Transverse colon (tissue), 4 donors: Measurements from ENCODE around the gene ITGA7. TPM values are rescaled to one million over a fixed set of nuclear protein-coding genes. Genes with fewer than 3 reads are reported as not detected.

ENCODE experiments used
- DNase-seq: peaks from one replicate; pipeline ENCODE4 v3.0.0-alpha.2; 2019
- H3K27ac ChIP-seq, 4 donors: fragments of 200-600 bp; sonication (generic); 2 replicates each; pipeline ENCODE4 v1.5.1; 2016 to 2018; ENCODE audit warnings: inconsistent platforms in 4 of 4
- H3K27me3 ChIP-seq: fragments of 200-600 bp; sonication (generic); 2 replicates; pipeline ENCODE4 v1.5.1; 2017; ENCODE audit warnings: inconsistent platforms
- H3K36me3 ChIP-seq, 4 donors: fragments of 200-600 bp; sonication (generic); 2 replicates each; pipeline ENCODE4 v1.5.1; 2017 to 2019; ENCODE audit warnings: inconsistent platforms in 4 of 4
- H3K4me1 ChIP-seq, 4 donors: fragments of 200-600 bp; sonication (generic); 2 replicates each; pipeline ENCODE4 v1.5.1; 2017 to 2020; ENCODE audit warnings: inconsistent platforms in 4 of 4
- H3K4me3 ChIP-seq, 4 donors: fragments of 200-600 bp; sonication (generic); 1 replicate in 1 of 4; 2 replicates in 3 of 4; pipeline versions ENCODE4 v1.5.1 to v1.6.1; 2017 to 2019; ENCODE audit warnings: inconsistent platforms in 4 of 4
- H3K9me3 ChIP-seq, 2 donors: fragments of 200-600 bp; sonication (generic); 2 replicates each; pipeline ENCODE4 v1.5.1; 2017 to 2019; ENCODE audit warnings: inconsistent platforms in 2 of 2
- EP300 ChIP-seq: sonication (generic); formaldehyde crosslinking; IDR thresholded peaks from one replicate; pipeline ENCODE4 v1.6.1; 2017; ENCODE audit warnings: antibody characterized with exemption, low read depth
- POLR2A ChIP-seq: fragments of 450-650 bp; IDR thresholded peaks from one replicate; pipeline ENCODE4 v1.6.1; 2016; ENCODE audit warnings: antibody characterized with exemption, mild to moderate bottlenecking, moderate library complexity
- POLR2AphosphoS5 ChIP-seq, 3 donors: sonication (generic); formaldehyde crosslinking; IDR thresholded peaks; one replicate each; pipeline ENCODE4 v1.6.1; 2016; ENCODE audit warnings: antibody characterized with exemption in 3 of 3
- WGBS, 2 donors: methylation state at CpG; one replicate each; pipeline ENCODE4 v1.1.5; 2018; ENCODE audit warnings: low coverage in 1 of 2; 5-methylcytosine and 5-hydroxymethylcytosine counted together
- in situ Hi-C, 4 donors: fragments of 200-750 bp; cut with MboI; loops; one replicate each; pipeline versions ENCODE4 v1.15.0 to v1.15.1; 2017; ENCODE audit warnings: low sequenced_read_pairs in 3 of 4, low pct_ligation_motif_present in 1 of 4, low pct_unique_long_range_greater_than_20kb in 1 of 4
- intact Hi-C: fragments of 100-400 bp; cut with DNase I; formaldehyde crosslinking; loops from one replicate; pipeline ENCODE4 v1.15.1; 2023; ENCODE audit warnings: low total_unique reads
- total RNA-seq, 4 donors: library from RNA; depleted of rRNA; stranded (reverse); fragments of >200 nt; gene quantifications; one replicate each; pipeline ENCODE4 v1.1.0, GENCODE V29; 2016
- TF ChIP-seq, protein P1 (sequence below), 5 experiments: fragments of 200-600 bp in 3 of 5; fragments of 450-650 bp in 2 of 5; sonication (generic) in 3 of 5; IDR thresholded peaks; 1 replicate in 2 of 5; 2 replicates in 3 of 5; pipeline ENCODE4 v1.5.1; 2016 to 2017; ENCODE audit warnings: antibody characterized with exemption in 5 of 5, inconsistent platforms in 3 of 5, mild to moderate bottlenecking in 2 of 5, moderate library complexity in 1 of 5

ITGA7 gene
- total RNA-seq, 4 donors from 2014 or later, result 14.4 to 125 (median 23.6) TPM

DNA sequence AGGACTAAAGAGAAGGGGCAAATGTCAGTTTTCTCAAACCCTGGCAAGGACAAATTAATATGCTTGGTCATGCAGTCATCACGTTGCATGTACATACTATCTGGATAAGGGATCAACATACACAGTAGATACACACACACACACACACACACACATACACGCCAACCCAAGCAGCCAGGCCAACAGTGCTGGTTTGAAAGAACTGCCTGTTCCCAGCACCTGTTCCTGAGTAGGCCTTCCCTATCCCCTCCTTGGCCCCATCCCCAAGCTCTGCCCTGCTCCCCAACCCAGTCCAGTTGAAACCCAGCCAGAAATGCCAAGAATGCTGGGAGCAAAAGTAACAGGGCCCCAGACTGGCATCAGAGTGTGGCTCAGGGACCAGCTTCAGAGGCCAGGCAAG is 4.4 kb downstream of the ITGA7 start:
- Histone ChIP-seq H3K36me3 (no peaks in the 10 kb centered on the region), H3K27ac (peak overlapping the region; percentile 64 to 88 (median 83)), H3K27me3 (peaks cover 12% of the 10 kb centered on the region), H3K9me3 (no peaks in the 10 kb centered on the region), H3K4me1 (peaks cover 1 to 21% (median 16%) of the 10 kb centered on the region in 4 donors), H3K4me3 (peak overlapping the region in 1 of 4 donors; percentile 8)
- TF ChIP-seq EP300 (no peak), POLR2A (no peak), POLR2AphosphoS5 (IDR thresholded peaks at IDR 0.05) (no peak)
- TF ChIP-seq, protein P1, sequence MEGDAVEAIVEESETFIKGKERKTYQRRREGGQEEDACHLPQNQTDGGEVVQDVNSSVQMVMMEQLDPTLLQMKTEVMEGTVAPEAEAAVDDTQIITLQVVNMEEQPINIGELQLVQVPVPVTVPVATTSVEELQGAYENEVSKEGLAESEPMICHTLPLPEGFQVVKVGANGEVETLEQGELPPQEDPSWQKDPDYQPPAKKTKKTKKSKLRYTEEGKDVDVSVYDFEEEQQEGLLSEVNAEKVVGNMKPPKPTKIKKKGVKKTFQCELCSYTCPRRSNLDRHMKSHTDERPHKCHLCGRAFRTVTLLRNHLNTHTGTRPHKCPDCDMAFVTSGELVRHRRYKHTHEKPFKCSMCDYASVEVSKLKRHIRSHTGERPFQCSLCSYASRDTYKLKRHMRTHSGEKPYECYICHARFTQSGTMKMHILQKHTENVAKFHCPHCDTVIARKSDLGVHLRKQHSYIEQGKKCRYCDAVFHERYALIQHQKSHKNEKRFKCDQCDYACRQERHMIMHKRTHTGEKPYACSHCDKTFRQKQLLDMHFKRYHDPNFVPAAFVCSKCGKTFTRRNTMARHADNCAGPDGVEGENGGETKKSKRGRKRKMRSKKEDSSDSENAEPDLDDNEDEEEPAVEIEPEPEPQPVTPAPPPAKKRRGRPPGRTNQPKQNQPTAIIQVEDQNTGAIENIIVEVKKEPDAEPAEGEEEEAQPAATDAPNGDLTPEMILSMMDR (IDR thresholded peaks at IDR 0.05), result no peak
- 76% methylated on average over 2 of the region's 2 CpGs; no CpG with 5 or more reads in 1 of the 2 donors for WGBS, 2 donors
- intact Hi-C loops (no loop called here), in situ Hi-C loops (no loop called here)
- no peak for DNase-seq

DNA sequence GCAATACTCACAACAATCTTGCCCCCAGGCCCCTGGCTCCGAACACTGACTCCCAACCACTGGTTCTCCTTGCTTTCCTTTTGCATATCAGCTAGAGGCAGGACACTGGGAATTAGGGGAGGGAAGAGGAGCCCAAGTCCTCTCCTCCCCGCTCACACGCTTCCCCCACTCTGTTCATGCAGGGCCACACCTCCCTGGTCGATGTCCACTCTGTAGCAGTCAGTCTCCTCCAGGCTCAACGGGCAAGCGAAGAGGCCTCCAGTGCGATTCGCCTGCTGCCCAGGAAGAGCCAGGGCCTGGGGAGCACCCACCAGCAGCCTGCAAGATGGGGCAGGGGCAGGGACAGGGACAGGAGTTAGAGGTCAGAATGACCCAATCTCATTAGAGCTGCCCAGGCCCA is 4.8 kb downstream of the ITGA7 start:
- H3K27me3 ChIP-seq, result peaks cover 8% of the 10 kb centered on the region
- no peaks in the 10 kb centered on the region for H3K36me3 ChIP-seq
- peak overlapping the region; percentile 29 to 88 (median 83) for H3K27ac ChIP-seq
- intact Hi-C loops (no loop called here), in situ Hi-C loops (no loop called here)
- DNase-seq, result no peak
- TF ChIP-seq, protein P1 (IDR thresholded peaks at IDR 0.05), result no peak
- TF ChIP-seq POLR2AphosphoS5 (IDR thresholded peaks at IDR 0.05) (no peak), EP300 (no peak)
- H3K9me3 ChIP-seq, result no peaks in the 10 kb centered on the region
- no peak overlapping the region for H3K4me3 ChIP-seq
- H3K4me1 ChIP-seq, result peaks cover 0 to 17% (median 12%) of the 10 kb centered on the region in 4 donors
- WGBS, 2 donors, result 81 to 100% methylated on average over 1 to 8 of the region's 8 CpGs

DNA sequence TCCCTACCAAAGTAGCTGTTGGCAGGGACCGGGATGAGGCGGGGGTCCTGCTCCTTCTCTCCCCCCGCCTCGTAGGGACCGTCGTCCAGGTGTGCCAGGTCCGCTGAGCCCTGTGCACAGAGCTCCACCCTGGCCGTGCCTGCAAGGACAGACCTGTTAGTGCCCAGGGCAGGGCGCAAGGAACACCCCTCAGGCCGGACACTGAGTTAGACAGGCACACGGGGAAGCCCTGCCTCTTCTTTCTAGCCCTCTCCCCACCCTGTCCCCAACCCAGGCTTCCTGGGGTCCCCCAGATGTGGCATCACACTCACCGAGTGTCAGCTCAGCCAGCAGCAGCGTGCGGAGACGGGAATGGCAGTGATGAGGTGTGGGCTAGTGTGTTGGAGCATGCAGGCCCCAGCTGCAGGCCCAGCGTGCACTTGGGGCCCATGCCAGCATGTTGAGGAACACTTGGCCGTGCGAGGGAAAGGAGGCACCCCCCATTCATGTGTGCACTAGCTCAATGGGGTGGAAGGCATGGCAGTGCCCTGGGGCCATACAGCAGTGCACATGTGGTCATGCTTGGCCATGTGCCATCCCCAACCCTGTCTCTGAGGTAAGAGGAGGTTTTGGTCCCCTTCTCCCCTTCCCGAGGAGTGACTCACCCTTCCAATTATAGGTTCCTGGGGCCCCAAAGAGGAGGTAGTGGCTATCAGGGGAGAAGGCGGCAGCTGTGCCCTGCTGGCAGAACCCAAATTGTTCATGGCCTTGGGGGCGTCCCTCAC is 7.3 kb downstream of the ITGA7 start:
- Histone ChIP-seq H3K36me3 (no peaks in the 10 kb centered on the region), H3K9me3 (no peaks in the 10 kb centered on the region), H3K27me3 (no peaks in the 10 kb centered on the region), H3K4me3 (no peak overlapping the region), H3K4me1 (peaks cover 0 to 9% (median 0%) of the 10 kb centered on the region in 4 donors), H3K27ac (peak overlapping the region in 2 of 4 donors; percentile 13 to 43)
- 79 to 90% methylated on average over 2 to 18 of the region's 21 CpGs for WGBS, 2 donors
- intact Hi-C loops, result no loop called here
- in situ Hi-C loops, result no loop called here
- no peak for TF ChIP-seq POLR2AphosphoS5 (IDR thresholded peaks at IDR 0.05)
- TF ChIP-seq, protein P1 (IDR thresholded peaks at IDR 0.05), result no peak
- no peak for TF ChIP-seq EP300
- peak; percentile 3 for DNase-seq

DNA sequence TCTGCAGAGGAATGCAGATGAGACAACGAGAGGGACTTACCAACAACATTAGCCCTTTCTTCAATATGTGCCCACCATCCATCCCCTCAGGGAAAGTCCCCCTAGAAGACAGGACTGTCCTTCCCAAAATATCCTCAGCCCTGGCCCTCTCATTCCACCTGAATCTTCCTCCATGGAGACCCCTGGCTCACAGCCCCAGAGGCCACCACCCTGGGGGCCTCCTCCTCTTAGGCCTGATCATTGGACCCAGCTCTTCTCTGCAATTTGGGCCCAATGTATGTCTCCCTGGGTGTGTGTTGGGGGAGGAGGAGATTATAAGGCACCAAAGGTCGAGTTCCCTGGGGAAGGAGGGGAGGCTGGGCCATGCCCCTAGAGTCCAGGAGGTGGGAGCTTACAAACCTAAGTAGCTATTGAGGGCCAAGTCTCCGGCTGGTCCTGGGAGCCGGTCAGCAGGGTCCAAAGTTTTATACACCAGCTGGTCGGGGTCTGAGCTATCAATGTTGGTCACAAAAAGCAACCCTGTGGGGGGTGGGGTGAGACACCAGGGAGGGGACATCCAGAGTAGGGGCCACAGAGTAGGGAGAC is 8.1 kb downstream of the ITGA7 start:
- H3K4me3 ChIP-seq, result no peak overlapping the region
- peaks cover 0 to 9% (median 0%) of the 10 kb centered on the region in 4 donors for H3K4me1 ChIP-seq
- intact Hi-C loops (no loop called here), in situ Hi-C loops (no loop called here)
- WGBS, 2 donors, result 63 to 72% methylated on average over 2 to 5 of the region's 5 CpGs
- peak overlapping the region in 1 of 4 donors; percentile 25 for H3K27ac ChIP-seq
- peak; percentile 1 for DNase-seq
- no peaks in the 10 kb centered on the region for H3K36me3 ChIP-seq
- no peaks in the 10 kb centered on the region for H3K27me3 ChIP-seq
- TF ChIP-seq POLR2A (no peak), POLR2AphosphoS5 (IDR thresholded peaks at IDR 0.05) (no peak)
- TF ChIP-seq, protein P1 (IDR thresholded peaks at IDR 0.05), result no peak
- no peaks in the 10 kb centered on the region for H3K9me3 ChIP-seq
